Glutamatergic neuron (in vitro differentiated cells): ENCODE results near the gene CRTAC1. TPM values are rescaled to one million over a fixed set of nuclear protein-coding genes. Genes with fewer than 3 reads are reported as not detected.
A peak's percentile ranks its signal among the peaks of the same experiment; 100 is the strongest.

ENCODE experiments used
- DNase-seq: peaks from one replicate; pipeline ENCODE4 v3.0.0; 2022
- H3K27ac Mint-ChIP-seq: one replicate; pipeline ENCODE4 v1.8.0; 2020; ENCODE audit warnings: mild to moderate bottlenecking, mixed read lengths, inconsistent platforms; ENCODE audit not compliant: unreplicated experiment
- H3K27me3 Mint-ChIP-seq: one replicate; pipeline ENCODE4 v1.8.0; 2020; ENCODE audit warnings: mild to moderate bottlenecking, moderate library complexity, mixed read lengths, inconsistent platforms; ENCODE audit not compliant: unreplicated experiment
- H3K36me3 Mint-ChIP-seq: one replicate; pipeline ENCODE4 v1.8.0; 2020; ENCODE audit warnings: mild to moderate bottlenecking, mixed read lengths, inconsistent platforms; ENCODE audit not compliant: unreplicated experiment
- H3K4me1 Mint-ChIP-seq: one replicate; pipeline ENCODE4 v1.8.0; 2020; ENCODE audit warnings: mild to moderate bottlenecking, low read depth, mixed read lengths, inconsistent platforms; ENCODE audit not compliant: unreplicated experiment
- H3K4me3 Mint-ChIP-seq: one replicate; pipeline ENCODE4 v1.8.0; 2020; ENCODE audit warnings: mild to moderate bottlenecking, mixed read lengths, inconsistent platforms; ENCODE audit not compliant: unreplicated experiment
- H3K9me3 Mint-ChIP-seq: one replicate; pipeline ENCODE4 v1.8.0; 2020; ENCODE audit warnings: mild to moderate bottlenecking, moderate library complexity, mixed read lengths, inconsistent platforms; ENCODE audit not compliant: unreplicated experiment
- total RNA-seq: library from RNA; stranded (reverse); fragmentation: NEBNext Ultra II Directional; extraction: Animal tissue kit (Norgen Biotek cat#: 25700); gene quantifications from one replicate; pipeline ENCODE4 v1.2.1, GENCODE V29; 2021; ENCODE audit not compliant: unreplicated experiment
- TF ChIP-seq, protein P1 (sequence below): fragments of 200-600 bp; sonication (generic); IDR thresholded peaks from one replicate; pipeline ENCODE4 v1.5.0; 2021; ENCODE audit not compliant: partially characterized antibody, unreplicated experiment

The CRTAC1 gene
- total RNA-seq, 1 donor from 2014 or later = 2.5 TPM

DNA sequence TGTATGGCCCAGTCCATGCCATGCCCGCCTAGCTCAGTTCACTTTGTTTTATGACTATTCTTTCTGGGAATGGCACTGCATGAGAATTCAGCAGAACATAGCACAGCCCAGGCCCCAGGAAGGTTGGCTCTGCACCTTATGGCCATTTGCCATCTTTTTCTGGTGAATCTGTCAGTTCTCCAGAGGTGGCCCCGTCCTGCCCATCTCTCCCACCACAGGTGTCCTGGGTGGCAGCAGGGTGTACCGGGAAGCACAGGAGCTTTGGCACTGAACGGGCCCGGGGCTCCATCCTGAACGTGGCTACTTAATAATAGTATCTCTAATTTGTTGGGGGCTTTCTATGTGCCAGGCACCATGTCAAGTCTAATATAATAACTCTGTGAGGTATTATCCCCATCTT lies 156.1 kb downstream of the CRTAC1 start:
- Mint-ChIP-seq H3K4me3 (no peak overlapping the region), H3K27ac (no peak overlapping the region), H3K9me3 (peaks cover 5% of the 10 kb centered on the region), H3K4me1 (peaks cover 3% of the 10 kb centered on the region), H3K27me3 (peaks cover 3% of the 10 kb centered on the region), H3K36me3 (no peaks in the 10 kb centered on the region)
- TF ChIP-seq, protein P1, sequence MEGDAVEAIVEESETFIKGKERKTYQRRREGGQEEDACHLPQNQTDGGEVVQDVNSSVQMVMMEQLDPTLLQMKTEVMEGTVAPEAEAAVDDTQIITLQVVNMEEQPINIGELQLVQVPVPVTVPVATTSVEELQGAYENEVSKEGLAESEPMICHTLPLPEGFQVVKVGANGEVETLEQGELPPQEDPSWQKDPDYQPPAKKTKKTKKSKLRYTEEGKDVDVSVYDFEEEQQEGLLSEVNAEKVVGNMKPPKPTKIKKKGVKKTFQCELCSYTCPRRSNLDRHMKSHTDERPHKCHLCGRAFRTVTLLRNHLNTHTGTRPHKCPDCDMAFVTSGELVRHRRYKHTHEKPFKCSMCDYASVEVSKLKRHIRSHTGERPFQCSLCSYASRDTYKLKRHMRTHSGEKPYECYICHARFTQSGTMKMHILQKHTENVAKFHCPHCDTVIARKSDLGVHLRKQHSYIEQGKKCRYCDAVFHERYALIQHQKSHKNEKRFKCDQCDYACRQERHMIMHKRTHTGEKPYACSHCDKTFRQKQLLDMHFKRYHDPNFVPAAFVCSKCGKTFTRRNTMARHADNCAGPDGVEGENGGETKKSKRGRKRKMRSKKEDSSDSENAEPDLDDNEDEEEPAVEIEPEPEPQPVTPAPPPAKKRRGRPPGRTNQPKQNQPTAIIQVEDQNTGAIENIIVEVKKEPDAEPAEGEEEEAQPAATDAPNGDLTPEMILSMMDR = no peak
- no peak for DNase-seq

DNA sequence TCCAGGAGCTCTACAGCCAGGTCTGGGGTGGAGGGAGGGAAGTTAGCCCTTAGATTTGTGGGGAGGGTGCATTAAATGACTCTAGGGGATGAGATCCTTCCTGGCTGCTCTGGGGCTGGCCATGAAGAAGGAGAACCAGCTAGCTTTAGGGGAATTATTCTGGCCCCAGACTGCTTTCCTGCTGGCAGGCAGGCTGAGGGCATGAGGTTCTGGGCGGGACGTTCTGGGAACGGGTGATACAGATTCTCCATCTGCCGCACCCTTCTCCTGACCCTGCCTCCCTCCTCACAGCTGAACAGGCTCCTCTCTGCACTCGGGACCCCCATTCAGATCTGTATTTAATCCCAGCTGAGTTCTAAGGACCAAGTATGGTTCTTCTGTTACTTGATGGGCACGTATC lies 156.9 kb downstream of the CRTAC1 start:
- no peak for DNase-seq
- peaks cover 6% of the 10 kb centered on the region for H3K4me1 Mint-ChIP-seq
- no peak overlapping the region for H3K27ac Mint-ChIP-seq
- peaks cover 5% of the 10 kb centered on the region for H3K9me3 Mint-ChIP-seq
- H3K36me3 Mint-ChIP-seq = no peaks in the 10 kb centered on the region
- TF ChIP-seq, protein P1 = no peak
- H3K27me3 Mint-ChIP-seq = peaks cover 3% of the 10 kb centered on the region
- H3K4me3 Mint-ChIP-seq = no peak overlapping the region

DNA sequence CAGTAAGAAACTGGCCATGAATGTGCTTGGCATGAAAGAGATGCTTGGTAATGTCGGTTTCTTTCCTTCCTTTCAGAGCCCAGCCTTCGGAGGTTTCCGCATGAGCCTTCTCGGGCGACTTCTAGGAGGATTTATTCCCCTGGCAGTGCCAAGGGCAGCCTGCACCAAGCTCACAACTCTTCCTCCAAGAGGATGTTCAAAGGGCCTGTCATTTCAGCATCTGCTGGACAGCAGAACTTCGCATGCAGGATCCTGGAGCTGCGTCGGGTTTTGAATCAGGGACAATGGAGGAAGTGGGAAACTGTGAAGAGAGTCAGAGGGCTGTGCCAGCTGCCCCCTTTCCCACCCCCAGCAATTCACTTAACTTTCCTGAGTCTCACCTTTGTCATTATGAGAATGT lies 159.4 kb downstream of the CRTAC1 start:
- Mint-ChIP-seq H3K4me3 (no peak overlapping the region), H3K36me3 (no peaks in the 10 kb centered on the region), H3K9me3 (peaks cover 3% of the 10 kb centered on the region), H3K27ac (no peak overlapping the region), H3K4me1 (peaks cover 4% of the 10 kb centered on the region), H3K27me3 (peaks cover 3% of the 10 kb centered on the region)
- no peak for DNase-seq
- TF ChIP-seq, protein P1 = no peak

- H3K9me3 Mint-ChIP-seq = peaks cover 3% of the 10 kb centered on the region
- H3K4me1 Mint-ChIP-seq = peaks cover 3% of the 10 kb centered on the region
- TF ChIP-seq, protein P1 = peak; percentile 59
- peak; percentile 78 for DNase-seq
- H3K36me3 Mint-ChIP-seq = peaks cover 7% of the 10 kb centered on the region
- no peak overlapping the region for H3K4me3 Mint-ChIP-seq
- peaks cover 3% of the 10 kb centered on the region for H3K27me3 Mint-ChIP-seq
- no peak overlapping the region for H3K27ac Mint-ChIP-seq
These were observed 161.1 kb downstream of the CRTAC1 start for GRCh38 chr10:97869091-97870042.

- Mint-ChIP-seq H3K27me3 (peaks cover 3% of the 10 kb centered on the region), H3K27ac (no peak overlapping the region), H3K4me3 (no peak overlapping the region), H3K9me3 (peaks cover 3% of the 10 kb centered on the region), H3K4me1 (peaks cover 3% of the 10 kb centered on the region), H3K36me3 (peaks cover 12% of the 10 kb centered on the region)
- TF ChIP-seq, protein P1 = no peak
- no peak for DNase-seq
These were observed 162.2 kb downstream of the CRTAC1 start for GRCh38 chr10:97868134-97868685.
